SK-N-MC (cell line): ENCODE measurements around the gene RUNX1.

Experiments
- EZH2 ChIP-seq: fragments of 200-600 bp; sonication (generic); IDR thresholded peaks from one replicate; pipeline ENCODE4 v1.6.1; 2017; ENCODE audit warnings: antibody characterized with exemption
- FOXP2 ChIP-seq: optimal IDR thresholded peaks from 2 replicates; pipeline ENCODE3; 2011; ENCODE audit warnings: mild to moderate bottlenecking, moderate library complexity; ENCODE audit not compliant: insufficient read depth; ENCODE audit errors: extremely low read length, control extremely low read depth
- POLR2AphosphoS5 ChIP-seq: IDR thresholded peaks from 2 replicates; pipeline ENCODE4 v1.6.1; 2012; ENCODE audit warnings: mild to moderate bottlenecking, low read depth, low read length, borderline replicate concordance

- TF ChIP-seq EZH2 (no peak), POLR2AphosphoS5 (no peak), FOXP2 (no peak)
Observed at GRCh38 chr21:34882719-34883131, 166.4 kb downstream of the RUNX1 start.
